GM18519 (cell line): ENCODE measurements around the gene PDK2.

Experiments
- ATAC-seq: cut with Tn5 transposase; IDR thresholded peaks from one replicate; pipeline ENCODE4 v1.9.1; 2021; ENCODE audit warnings: mild to moderate bottlenecking, moderate library complexity; ENCODE audit not compliant: unreplicated experiment, low FRiP score

The PDK2 gene

DNA sequence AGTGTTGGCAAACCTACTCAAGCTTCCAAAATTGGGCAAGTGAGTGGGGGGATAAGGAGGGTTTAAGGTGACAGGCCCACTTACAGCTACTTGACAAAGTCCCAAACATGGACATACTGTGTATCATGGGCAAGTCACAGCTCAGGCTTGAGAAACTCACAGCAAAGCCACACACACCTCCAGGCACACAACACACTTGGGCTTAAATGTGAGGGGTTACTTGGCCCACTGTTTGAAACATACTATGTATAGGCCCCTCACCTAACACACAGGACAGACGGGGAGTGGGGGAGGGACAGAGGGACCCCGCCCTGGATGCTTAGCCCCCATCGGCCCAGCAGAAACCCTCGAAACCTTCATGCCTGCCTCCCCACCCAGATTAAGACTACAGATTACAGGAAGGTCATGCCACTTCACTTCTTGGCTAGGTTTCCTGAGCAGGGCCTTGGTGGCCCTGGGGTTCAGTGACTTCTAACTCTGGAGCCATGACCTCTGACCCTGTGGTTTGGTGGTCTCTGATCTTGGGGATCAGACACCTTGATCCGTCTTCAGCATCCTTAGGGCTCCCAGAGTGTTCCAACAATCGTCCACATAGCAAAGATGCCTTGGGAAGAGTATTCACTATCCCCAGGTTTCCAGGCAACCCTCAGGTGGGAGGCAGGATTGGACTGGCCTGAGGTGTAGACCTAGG lies 37.1 kb downstream of the PDK2 start:
- ATAC-seq, result no peak

DNA sequence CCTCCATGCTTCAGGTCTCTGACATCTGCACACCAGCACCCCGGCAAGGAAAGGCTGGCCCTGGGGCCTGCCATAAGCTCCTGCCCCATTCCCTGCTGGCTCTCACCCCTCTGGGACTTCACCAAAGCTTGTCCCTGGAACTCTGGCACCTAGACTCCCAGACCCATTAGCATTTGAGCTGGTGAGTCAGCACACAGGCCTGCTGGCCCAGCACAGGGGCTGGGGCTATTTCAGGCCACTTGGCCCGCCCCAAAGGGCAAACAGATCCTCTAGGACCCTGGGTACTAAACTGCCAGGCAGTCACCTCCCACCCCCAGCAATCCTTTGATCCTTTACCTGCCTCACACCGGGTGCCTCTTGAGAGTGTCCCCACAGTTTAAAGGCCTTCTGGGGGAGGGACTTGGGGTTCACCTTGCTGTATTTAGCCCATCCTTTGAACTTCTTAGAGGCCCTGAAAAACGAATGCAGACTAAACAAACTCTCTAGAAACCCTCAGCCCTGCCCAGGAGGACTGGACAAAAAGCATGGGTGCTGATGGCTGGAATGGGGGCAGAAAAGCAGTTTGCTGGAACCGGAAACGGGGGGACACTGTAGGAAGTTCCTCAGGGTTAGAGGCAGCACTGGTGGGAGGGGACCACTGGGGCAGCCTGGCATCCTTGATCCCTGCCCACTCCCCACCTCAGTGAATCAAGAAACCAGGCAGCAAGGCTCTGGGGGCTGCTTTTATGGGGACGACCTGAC lies 38.0 kb downstream of the PDK2 start:
- no peak for ATAC-seq

- no peak for ATAC-seq
These were observed 38.6 kb downstream of the PDK2 start for GRCh38 chr17:50133769-50134099.

DNA sequence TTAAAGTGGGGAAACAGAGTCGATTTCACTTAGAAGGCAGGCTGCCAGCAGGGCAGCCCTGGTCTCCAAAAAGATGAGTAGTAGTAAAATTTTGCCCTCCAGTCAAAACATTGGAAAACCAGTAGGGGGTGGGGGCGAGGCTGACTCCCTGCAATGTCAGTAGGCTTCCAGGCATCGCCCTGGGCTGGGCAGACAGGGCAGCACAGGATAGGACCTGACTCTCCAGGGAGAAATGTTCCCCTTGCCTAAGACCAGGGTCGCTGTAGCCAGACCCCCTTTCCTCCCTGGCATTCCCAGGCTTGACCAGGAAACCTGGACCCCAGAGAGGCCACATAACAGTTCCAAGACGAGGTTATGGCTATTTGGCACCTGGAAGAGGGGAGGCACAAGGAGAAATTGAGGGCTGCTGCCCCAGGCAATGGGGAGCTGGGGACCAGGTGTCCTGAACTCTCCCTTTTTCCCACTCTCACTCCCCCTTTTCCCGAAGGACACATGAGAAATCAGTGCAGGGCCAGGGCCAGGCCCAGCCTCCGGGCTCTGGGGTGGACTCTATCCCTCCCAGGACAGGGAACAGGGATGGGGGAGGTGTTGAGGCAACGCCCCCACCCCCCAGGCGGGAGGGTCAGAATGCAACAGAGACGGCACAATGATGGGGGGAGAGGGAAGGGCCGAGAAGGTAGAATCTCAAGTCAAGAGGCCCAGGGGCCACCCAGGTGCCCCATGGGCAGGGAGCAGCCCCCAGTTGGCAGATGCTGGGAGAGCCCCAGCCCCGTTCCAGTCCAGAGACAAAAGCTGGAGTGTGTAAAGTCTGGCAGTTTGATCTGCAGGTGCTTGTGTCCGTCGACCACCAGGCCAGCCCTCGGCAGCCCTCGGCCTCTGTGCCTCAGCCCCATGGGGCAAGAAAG lies 39.3 kb downstream of the PDK2 start:
- no peak for ATAC-seq

DNA sequence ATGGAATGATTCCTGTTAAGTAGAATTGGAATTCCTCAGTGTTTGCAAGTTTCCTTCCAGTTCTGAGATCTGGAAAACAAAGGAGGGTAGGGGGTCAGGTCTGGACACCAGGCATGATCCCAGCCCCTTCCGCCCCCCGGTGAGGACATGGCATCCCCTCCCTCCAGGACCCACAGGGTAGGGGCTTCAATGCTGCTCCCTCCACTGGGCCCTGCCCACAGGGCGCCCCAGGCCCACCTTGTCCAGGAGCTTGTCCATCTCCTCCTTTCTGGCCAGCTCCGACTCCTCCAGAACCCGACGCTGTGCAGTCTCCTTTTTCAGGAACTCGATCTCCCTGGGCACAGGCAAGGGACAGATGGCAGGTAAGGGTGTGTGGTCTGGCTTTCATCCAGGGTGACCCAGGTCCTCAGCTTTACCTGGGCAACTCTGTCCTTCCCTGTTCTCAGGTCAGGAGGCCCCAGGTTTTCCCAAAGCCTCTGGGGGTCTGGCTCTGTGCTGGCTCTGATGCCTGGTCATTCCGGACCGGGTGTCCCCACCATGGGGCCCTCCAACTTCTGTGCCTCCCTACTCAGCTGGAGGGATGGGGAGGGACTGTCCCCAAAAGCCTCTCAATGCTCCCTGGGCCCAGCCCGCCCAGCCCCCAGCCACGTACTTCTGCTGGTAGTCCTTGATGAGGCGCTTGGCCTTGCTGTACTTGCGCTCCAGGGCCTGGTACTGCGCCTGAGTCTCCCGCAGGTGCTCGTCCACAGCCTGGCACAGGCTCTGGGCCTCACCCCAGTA lies 40.4 kb downstream of the PDK2 start:
- no peak for ATAC-seq

DNA sequence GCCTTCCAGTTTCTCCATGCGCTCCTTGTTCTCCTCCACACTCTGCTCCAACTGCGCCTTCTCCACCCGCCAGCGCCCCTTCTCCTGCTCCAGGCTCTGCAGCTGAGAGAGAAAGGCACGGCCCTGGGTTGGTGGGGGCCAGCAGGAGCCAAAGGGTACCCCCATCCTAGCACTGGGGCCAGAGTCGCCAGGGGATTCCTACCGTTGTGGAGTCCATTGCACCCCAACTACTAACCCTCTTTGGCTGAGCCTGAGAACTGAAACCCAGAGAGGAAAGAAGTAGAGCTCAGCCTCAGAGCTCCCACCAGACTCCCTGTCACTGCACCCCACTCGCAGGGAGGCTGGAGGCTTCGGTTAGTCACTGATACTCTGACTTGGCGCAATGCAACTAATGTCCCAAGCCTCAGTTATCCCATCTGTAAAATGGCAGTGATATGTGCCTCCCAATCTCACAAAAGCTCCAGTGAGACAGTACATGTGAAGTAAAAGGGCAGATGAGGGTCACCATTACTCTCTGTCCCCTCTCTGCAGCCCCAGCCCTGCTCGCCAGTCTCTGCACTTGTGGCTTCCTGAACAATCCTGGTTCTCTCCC lies 41.0 kb downstream of the PDK2 start:
- ATAC-seq, result no peak

DNA sequence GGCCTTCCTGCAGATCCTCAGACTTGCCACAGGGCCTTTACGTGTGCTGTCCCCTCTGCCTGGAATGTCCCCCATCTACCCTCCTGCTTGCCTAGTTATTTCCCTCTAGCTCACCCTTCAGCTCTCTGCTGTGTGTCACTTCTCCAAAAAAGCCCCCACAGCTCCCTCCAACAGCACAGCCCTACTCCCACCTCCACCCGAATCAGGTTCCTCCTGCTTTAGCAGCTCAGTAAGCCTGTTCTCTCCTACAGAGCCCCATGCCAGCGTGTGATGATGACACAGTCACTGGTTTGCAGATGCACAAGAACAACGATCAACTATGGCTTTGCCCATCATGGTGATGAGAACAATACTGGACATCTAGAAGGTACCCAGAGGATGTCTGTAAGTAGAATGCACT lies 41.9 kb downstream of the PDK2 start:
- ATAC-seq, result no peak

- ATAC-seq, result no peak
These were observed 44.1 kb downstream of the PDK2 start for GRCh38 chr17:50139185-50139783.

GRCh38 chr17:50139950-50140885 lies 45.1 kb downstream of the PDK2 start:
- ATAC-seq, result no peak

DNA sequence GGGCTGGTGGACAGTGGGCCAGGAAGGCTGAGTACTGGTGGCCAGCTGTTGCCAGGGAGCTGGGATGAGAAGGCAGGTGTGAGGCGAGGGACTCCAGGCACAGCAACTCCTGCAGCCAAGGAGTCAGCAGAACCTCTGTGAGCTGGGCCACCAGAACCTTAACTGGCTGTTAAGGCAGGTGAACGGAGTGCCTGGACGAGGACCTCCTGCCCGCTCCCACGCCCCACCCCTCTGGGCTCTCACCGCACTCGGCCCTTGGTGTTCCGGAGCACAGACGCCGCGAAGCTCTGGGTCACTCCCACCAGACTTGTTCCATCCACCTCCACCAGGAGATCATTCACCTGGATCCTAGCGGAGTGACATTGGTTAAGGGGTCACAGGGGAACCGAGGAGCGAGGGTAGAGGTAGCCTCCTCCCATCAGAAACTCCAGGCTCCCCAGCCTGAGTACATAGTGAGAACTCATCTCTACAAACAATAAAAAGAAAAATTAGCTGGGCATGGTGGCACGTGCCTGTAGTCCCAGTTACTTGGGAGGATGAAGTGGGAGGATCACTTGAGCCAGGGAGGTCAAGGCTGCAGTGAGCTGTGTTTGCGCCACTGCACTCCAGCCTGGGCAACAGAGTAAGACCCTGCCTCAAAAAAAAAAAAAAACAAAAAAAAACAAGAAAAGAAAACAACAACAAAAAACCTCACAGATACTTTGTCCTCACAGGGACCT lies 46.0 kb downstream of the PDK2 start:
- no peak for ATAC-seq

GRCh38 chr17:50141745-50142110 lies 46.6 kb downstream of the PDK2 start:
- no peak for ATAC-seq

DNA sequence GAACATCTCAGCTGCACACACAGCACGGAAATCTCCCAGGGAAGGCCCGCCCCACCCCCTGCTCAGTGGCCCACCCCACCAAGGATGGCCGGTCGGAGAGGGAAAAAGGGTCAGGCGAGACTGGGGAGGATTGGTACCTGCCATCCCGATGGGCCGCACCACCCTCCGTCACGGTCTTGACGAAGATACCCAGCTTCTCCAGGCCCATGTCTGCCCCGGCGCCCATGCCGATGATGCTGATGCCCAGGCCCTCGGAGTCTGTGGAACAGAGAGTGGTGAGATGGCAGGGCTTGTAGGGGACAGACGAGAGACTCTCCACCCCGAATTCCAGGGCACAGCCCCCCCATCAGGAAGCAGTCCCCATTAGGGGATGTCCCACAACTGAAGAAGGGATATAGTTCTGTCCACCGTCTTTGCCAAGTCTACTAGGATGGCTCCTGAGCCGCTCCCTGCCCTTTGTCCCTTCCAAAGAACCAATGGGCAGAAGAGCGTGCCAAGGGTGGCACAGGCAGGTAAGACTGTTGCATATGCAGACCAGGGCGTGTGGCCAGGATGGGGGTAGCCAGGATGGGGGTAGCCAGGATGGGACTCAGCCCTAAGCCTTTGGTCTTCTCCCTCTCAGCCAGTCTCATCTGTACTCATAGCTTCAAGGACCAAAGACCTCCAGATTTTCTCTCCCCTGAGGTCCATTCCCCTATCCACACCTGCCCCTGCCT lies 48.5 kb downstream of the PDK2 start:
- ATAC-seq, result no peak

- no peak for ATAC-seq
These were observed 49.2 kb downstream of the PDK2 start for GRCh38 chr17:50144355-50144754.

- ATAC-seq, result no peak
These were observed 49.8 kb downstream of the PDK2 start for GRCh38 chr17:50144845-50145531.

DNA sequence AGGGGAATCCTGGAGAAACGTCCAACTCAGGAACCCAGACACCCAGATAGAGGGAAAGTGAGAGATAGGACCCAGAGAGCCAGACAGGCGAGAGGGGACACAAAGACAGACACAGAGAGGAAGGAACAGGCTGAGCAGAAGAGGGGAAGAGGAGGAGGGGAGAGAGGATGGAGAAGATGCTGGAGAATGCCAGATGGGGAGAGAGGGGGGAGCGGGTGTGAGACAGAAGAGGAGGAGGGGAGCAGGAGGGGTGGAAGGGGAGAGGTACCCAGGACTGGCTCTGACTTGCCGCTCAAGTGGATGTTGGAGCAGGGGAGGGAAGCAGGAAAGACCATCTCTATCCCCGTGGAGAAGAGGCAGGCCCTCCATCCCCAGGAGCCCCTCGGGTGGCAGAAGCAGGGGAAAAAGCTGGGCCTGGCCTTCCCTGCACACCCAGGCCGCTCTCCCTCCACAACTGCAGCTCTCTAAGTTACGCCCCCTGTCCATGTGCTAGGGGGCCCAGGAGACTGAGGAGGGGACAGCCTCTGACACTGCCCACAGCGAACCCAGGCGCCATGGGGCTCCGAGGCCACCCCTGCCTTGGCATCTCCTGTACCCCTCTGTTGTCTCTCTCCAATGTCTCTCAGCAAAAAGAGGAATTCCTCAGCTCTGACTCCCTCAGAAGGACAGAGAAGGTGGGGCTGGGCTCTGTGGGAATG lies 50.5 kb downstream of the PDK2 start:
- no peak for ATAC-seq

- ATAC-seq, result no peak
These were observed 51.2 kb downstream of the PDK2 start for GRCh38 chr17:50146230-50146926.
